GM13976 (cell line): ENCODE data around the gene PPP2R2B.

ENCODE experiments used
- DNase-seq: peaks from one replicate; pipeline ENCODE4 v3.0.0; 2012; ENCODE audit warnings: low spot score
- CTCF ChIP-seq: IDR thresholded peaks from 2 replicates; pipeline ENCODE4 v1.5.1; 2012; ENCODE audit warnings: borderline replicate concordance, mild to moderate bottlenecking; ENCODE audit not compliant: insufficient read depth; ENCODE audit errors: extremely low read depth, missing control alignments, control extremely low read depth
- in situ Hi-C: fragments of 300-500 bp; cut with MboI; formaldehyde crosslinking; loops from one replicate; pipeline ENCODE4 v1.12.0; 2022; ENCODE audit warnings: low sequenced_read_pairs, mixed read lengths, inconsistent platforms; ENCODE audit not compliant: unreplicated experiment

The PPP2R2B gene

DNA sequence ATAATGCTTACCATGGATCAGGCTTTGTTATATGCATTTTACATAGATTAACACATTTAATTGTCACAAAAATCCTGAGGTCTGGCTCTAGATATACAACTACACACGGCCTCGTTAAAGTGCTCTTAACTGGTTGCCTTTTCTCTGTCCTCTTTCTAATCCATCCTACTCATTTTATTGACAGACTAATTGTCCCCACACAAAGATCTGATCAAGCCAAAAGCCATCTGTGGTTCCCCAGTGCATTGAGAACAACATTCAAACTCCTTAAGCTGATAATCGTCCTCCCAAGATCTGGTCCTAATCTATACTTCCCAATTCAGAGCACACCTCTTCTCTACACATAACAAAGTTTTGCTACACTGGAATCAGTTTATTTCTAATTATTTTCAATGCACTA is 23.9 kb upstream of the PPP2R2B start:
- TF ChIP-seq CTCF, result no peak
- DNase-seq, result no peak
- in situ Hi-C loops, result no loop called here

DNA sequence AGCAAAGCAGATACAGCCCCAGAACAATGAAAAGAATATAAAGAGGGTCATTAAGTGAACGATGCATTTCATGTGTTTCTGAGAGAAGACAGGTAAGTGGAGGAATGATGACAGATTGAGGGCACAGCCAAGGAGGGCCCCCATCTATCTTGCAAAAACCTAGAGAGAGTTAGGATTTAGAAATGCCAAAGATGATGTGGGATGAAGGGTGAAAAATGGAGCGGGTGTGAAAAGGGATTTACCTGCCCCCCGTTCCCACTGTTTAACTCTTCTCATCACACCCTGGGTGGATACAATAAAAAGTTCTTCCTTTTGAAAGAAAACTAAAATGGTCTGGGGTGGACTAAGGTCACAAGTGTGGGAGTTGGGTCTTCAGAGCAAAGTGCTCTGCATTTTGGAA is 18.5 kb upstream of the PPP2R2B start:
- no peak for TF ChIP-seq CTCF
- DNase-seq, result no peak
- in situ Hi-C loops, result no loop called here

DNA sequence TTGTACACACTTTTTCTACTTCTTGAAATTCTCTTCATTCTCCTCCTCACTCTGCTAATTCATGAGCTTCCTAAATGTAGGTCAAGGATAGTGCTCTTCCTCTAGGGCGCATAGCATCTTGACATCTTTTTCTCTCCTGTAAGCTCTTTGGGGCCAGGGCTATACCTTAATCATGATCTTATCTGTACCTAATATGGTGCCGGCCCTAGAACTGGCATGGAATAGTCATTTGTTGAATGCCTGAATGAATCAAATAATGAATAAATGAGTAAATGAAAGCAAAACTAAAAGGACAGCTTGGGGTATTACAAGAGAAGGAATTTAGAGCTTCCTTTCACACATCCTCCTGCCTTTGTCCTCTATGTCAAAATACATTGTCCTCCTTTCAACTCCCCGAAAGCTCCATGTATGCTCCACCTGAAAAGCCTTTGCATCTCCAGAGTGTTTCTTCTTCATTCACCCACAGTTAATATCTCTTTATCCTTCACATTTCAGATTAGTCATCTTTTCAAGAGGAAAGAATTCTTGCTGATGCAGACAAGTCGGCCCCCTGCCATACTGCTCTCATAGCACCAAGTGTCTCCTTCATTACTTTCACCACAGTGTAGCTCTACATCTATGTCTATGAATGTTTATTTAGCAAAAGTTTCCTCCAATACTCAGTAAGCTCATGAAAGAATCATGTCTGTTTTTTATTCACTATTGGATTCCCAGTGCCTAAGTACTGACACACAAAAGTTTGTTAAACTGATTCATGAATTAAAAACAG is 16.4 kb upstream of the PPP2R2B start:
- TF ChIP-seq CTCF, result no peak
- DNase-seq, result no peak
- in situ Hi-C loops, result no loop called here

DNA sequence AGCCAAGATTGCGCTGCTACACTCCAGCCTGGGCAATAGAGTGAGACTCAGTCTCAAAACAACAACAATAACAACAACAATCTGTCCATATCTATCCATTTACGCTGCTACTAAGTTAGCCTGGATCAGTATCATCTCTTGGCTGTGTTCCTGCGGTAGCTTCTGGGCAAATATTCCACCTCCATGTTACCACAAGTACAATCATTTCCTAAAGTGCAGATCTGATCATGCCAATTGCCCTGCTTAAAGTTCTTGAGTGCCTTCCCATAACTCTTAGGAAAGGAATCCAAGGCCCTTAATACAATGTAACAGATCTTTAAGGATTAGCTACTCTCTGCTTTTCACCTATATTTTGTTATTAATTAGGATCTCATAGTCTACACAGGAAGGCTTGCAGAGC is 15.4 kb upstream of the PPP2R2B start:
- no peak for DNase-seq
- in situ Hi-C loops, result no loop called here
- no peak for TF ChIP-seq CTCF

- in situ Hi-C loops, result no loop called here
- DNase-seq, result no peak
- TF ChIP-seq CTCF, result no peak
These were observed 13.7 kb upstream of the PPP2R2B start for GRCh38 chr5:146892231-146892630.

GRCh38 chr5:146891511-146891910 is 13.0 kb upstream of the PPP2R2B start:
- DNase-seq, result no peak
- in situ Hi-C loops, result no loop called here
- TF ChIP-seq CTCF, result no peak
